CD14-positive monocyte (primary cell): ENCODE data around the gene NOTCH2NLA. TPM values are rescaled to one million over a fixed set of nuclear protein-coding genes. Genes with fewer than 3 reads are reported as not detected.
"Not testable (repeated sequence)": the region's sequence is repeated elsewhere in the genome, so short reads cannot be mapped to it uniquely, and the experiment has no call there.

Source experiments
- DNase-seq, 3 donors: peaks; one replicate each; pipeline ENCODE4 v3.0.0-alpha.2; 2011 to 2022
- H2AFZ ChIP-seq: 2 replicates; pipeline ENCODE4 v1.6.0; 2012; ENCODE audit warnings: mild to moderate bottlenecking, low read depth, low read length, inconsistent platforms; ENCODE audit not compliant: insufficient read depth, poor library complexity, severe bottlenecking
- H3K27ac ChIP-seq, 2 donors: 1 replicate in 1 of 2; 2 replicates in 1 of 2; pipeline ENCODE4 v1.5.1; 2012 to 2013; ENCODE audit warnings: low read length in 2 of 2, control low read depth in 1 of 2, inconsistent platforms in 1 of 2, low read depth in 1 of 2, mild to moderate bottlenecking in 1 of 2
- H3K27me3 ChIP-seq, 2 donors: one replicate each; pipeline versions ENCODE4 v1.6.0 to v1.6.1; 2011 to 2013; ENCODE audit warnings: low read length in 2 of 2; ENCODE audit not compliant: control insufficient read depth in 2 of 2, insufficient read depth in 2 of 2
- H3K36me3 ChIP-seq, 2 donors: replicated peaks in 1 of 2; 1 replicate in 1 of 2; 2 replicates in 1 of 2; pipeline versions ENCODE4 v1.5.1 to v1.6.1; 2012 to 2013; ENCODE audit warnings: low read length in 2 of 2, control low read depth in 1 of 2, inconsistent platforms in 1 of 2, mild to moderate bottlenecking in 1 of 2; ENCODE audit not compliant: insufficient read depth in 2 of 2, control insufficient read depth in 1 of 2
- H3K4me1 ChIP-seq, 2 donors: 1 replicate in 1 of 2; 2 replicates in 1 of 2; pipeline versions ENCODE4 v1.5.1 to v1.6.1; 2012 to 2013; ENCODE audit warnings: low read length in 2 of 2, control low read depth in 1 of 2, inconsistent platforms in 1 of 2, mild to moderate bottlenecking in 1 of 2, moderate library complexity in 1 of 2; ENCODE audit not compliant: insufficient read depth in 2 of 2, control insufficient read depth in 1 of 2
- H3K4me2 ChIP-seq: replicated peaks from 2 replicates; pipeline ENCODE3; 2012; ENCODE audit warnings: low read length, moderate library complexity, mild to moderate bottlenecking; ENCODE audit not compliant: poor library complexity, severe bottlenecking; ENCODE audit errors: extremely low read depth
- H3K4me3 ChIP-seq, 3 experiments: fragments of 200-600 bp in 1 of 3; sonication (generic) in 1 of 3; replicated peaks in 1 of 3; 1 replicate in 2 of 3; 2 replicates in 1 of 3; pipeline ENCODE4 v1.5.1; 2011 to 2013; ENCODE audit warnings: low read length in 3 of 3, mild to moderate bottlenecking in 3 of 3, control low read depth in 2 of 3, low read depth in 2 of 3, inconsistent platforms in 1 of 3, moderate library complexity in 1 of 3
- H3K79me2 ChIP-seq: 2 replicates; pipeline ENCODE4 v1.6.0; 2012; ENCODE audit warnings: mild to moderate bottlenecking, control low read depth, inconsistent platforms, low read length, moderate library complexity; ENCODE audit not compliant: insufficient read depth
- H3K9ac ChIP-seq: 2 replicates; pipeline ENCODE4 v1.6.0; 2017; ENCODE audit warnings: low read length, mild to moderate bottlenecking; ENCODE audit not compliant: insufficient read depth, poor library complexity, severe bottlenecking
- H3K9me3 ChIP-seq, 2 donors: replicated peaks in 1 of 2; 1 replicate in 1 of 2; 2 replicates in 1 of 2; pipeline versions ENCODE4 v1.5.1 to v1.6.1; 2012 to 2013; ENCODE audit warnings: low read length in 2 of 2, control low read depth in 1 of 2; ENCODE audit not compliant: control insufficient read depth in 1 of 2, insufficient read depth in 1 of 2
- H4K20me1 ChIP-seq: 2 replicates; pipeline ENCODE4 v1.6.0; 2012; ENCODE audit warnings: mild to moderate bottlenecking, low read length, control low read depth, moderate library complexity; ENCODE audit not compliant: insufficient read depth
- H3K27ac Mint-ChIP-seq, 7 donors: one replicate each; pipeline ENCODE4 v1.8.0; 2020; ENCODE audit warnings: mild to moderate bottlenecking in 7 of 7, mixed read lengths in 7 of 7, moderate library complexity in 6 of 7, inconsistent platforms in 2 of 7
- H3K27me3 Mint-ChIP-seq, 3 donors: one replicate each; pipeline ENCODE4 v1.8.0; 2021 to 2022; ENCODE audit warnings: low read depth in 3 of 3, mild to moderate bottlenecking in 3 of 3, mixed read lengths in 3 of 3, moderate library complexity in 3 of 3, inconsistent platforms in 1 of 3
- H3K36me3 Mint-ChIP-seq, 2 donors: one replicate each; pipeline ENCODE4 v1.8.0; 2020; ENCODE audit warnings: mixed read lengths in 2 of 2, inconsistent platforms in 1 of 2, mild to moderate bottlenecking in 1 of 2
- H3K4me1 Mint-ChIP-seq: one replicate; pipeline ENCODE4 v1.8.0; 2020; ENCODE audit warnings: mild to moderate bottlenecking, mixed read lengths
- H3K4me3 Mint-ChIP-seq, 2 donors: one replicate each; pipeline ENCODE4 v1.8.0; 2020; ENCODE audit warnings: mild to moderate bottlenecking in 2 of 2, mixed read lengths in 2 of 2, moderate library complexity in 1 of 2
- H3K9me3 Mint-ChIP-seq, 7 donors: one replicate each; pipeline ENCODE4 v1.8.0; 2020 to 2022; ENCODE audit warnings: mixed read lengths in 7 of 7, mild to moderate bottlenecking in 6 of 7, moderate library complexity in 6 of 7, inconsistent platforms in 2 of 7
- WGBS: methylation state at CpG from one replicate; pipeline ENCODE4 v1.1.5; 2013; ENCODE audit warnings: missing lambda C conversion rate; ENCODE audit not compliant: insufficient coverage; 5-methylcytosine and 5-hydroxymethylcytosine counted together
- intact Hi-C, 2 donors: fragments of 100-400 bp; cut with micrococcal nuclease; formaldehyde crosslinking; loops; one replicate each; pipeline versions ENCODE4 v1.15.0 to v1.15.1; 2023
- polyA plus RNA-seq, 3 donors: library from polyadenylated mRNA; depleted of rRNA in 1 of 3; unstranded in 2 of 3; stranded (reverse) in 1 of 3; fragments of 300-500 nt in 2 of 3; fragments of >200 nt in 1 of 3; fragmentation: Illumina TruSeq in 2 of 3; gene quantifications; 1 replicate in 2 of 3; 2 replicates in 1 of 3; pipeline ENCODE4 v1.2.3, GENCODE V29; 2012 to 2021

The NOTCH2NLA gene
- polyA plus RNA-seq, 3 donors: 40.4 to 58.0 (median 57.6) TPM

GRCh38 chr1:146236626-146237025, 7.8 kb upstream of the NOTCH2NLA start:
- H4K20me1 ChIP-seq, H3K4me1 ChIP-seq, H3K9me3 ChIP-seq, H3K9me3 Mint-ChIP-seq, H3K4me3 ChIP-seq, H3K27me3 Mint-ChIP-seq, DNase-seq, H2AFZ ChIP-seq, intact Hi-C loops, H3K4me3 Mint-ChIP-seq, H3K4me1 Mint-ChIP-seq, H3K79me2 ChIP-seq, H3K36me3 Mint-ChIP-seq, H3K27ac ChIP-seq, H3K27me3 ChIP-seq, H3K9ac ChIP-seq, H3K27ac Mint-ChIP-seq, H3K4me2 ChIP-seq, H3K36me3 ChIP-seq: not testable (repeated sequence)
- WGBS: no CpG with 5 or more reads among the region's 2 CpGs

DNA sequence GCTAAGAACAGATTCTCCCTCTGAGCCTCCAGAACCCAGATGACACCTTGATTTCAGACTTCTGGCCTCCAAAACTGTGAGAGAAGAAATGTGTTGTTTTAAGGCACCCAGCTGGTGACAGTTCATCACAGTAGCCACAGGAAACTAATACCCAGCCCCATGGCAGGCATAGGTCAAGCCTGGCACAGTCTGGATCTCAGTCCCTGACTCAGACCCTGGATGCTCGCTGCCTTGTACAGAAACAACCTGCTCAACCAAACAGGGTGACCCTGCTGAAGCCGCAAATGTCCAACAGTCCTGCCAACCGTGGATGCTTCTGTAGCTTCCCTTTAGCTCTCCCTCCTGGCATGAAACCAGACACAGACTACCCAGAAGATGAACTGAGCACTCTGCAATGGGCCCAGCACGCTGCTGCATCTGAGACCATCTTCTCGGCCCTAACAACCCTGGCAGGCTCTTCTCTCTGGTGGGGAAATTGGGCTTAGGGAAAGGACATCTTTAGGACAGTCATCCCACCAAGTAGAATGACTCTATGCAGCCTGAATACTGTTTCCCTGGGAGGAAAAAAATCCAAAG, 7.3 kb upstream of the NOTCH2NLA start:
- DNase-seq, H3K4me3 ChIP-seq, H3K27ac Mint-ChIP-seq, H3K9me3 Mint-ChIP-seq, H3K27me3 Mint-ChIP-seq, H3K36me3 ChIP-seq, H3K4me1 ChIP-seq, H3K27ac ChIP-seq, H3K36me3 Mint-ChIP-seq, H3K9ac ChIP-seq, H3K4me3 Mint-ChIP-seq, H3K4me1 Mint-ChIP-seq, intact Hi-C loops, H3K9me3 ChIP-seq, H3K79me2 ChIP-seq, H4K20me1 ChIP-seq, H3K27me3 ChIP-seq, H2AFZ ChIP-seq, H3K4me2 ChIP-seq: not testable (repeated sequence)
- WGBS: no CpG with 5 or more reads among the region's 5 CpGs

DNA sequence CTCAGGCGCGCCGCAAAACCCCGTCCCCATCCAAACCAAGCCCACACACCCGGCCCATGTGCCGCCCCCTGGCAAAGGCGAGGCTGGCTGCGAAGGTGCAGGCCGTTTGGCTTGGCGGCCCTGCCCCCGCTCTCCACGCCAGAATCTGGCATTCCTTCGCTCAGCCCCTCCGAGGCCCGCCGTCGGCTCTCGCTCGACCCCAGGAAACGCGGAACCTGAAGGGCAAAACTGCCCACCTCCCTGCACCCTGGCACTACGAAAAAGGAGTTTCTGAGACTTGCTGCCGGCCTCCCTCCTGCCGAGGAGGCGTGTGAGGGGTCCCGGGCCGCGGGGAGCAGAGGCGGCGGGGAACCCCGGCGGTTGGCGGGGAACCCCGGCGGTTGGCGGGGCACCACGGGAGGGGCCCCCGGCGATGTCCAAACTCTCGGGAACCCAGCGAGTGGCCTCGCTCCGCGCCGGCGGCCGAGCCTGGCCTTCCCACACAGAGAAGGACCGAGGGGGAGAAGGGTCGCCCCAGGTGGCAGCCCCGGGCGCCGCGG, 608 bp downstream of the NOTCH2NLA start:
- no CpG with 5 or more reads among the region's 53 CpGs for WGBS
- H3K4me2 ChIP-seq: not testable (repeated sequence)

GRCh38 chr1:146174531-146174930, 54.3 kb downstream of the NOTCH2NLA start:
- H3K9ac ChIP-seq, H3K4me1 ChIP-seq, H3K4me3 ChIP-seq, H3K27me3 ChIP-seq, H3K36me3 Mint-ChIP-seq, H3K9me3 Mint-ChIP-seq, H3K4me1 Mint-ChIP-seq, H3K36me3 ChIP-seq, intact Hi-C loops, H3K27ac ChIP-seq, H4K20me1 ChIP-seq, H2AFZ ChIP-seq, H3K4me2 ChIP-seq, H3K9me3 ChIP-seq, DNase-seq, H3K27me3 Mint-ChIP-seq: not testable (repeated sequence)
- peak overlapping the region in 1 of 2 donors; percentile 51 for H3K4me3 Mint-ChIP-seq
- WGBS: no CpG with 5 or more reads among the region's 5 CpGs
- H3K27ac Mint-ChIP-seq: peak overlapping the region in 4 of 7 donors; percentile 64 to 88 (median 76)
- peaks cover 11% of the 10 kb centered on the region for H3K79me2 ChIP-seq

More for the DNA sequence above, 608 bp downstream of the NOTCH2NLA start:
- H3K4me1 ChIP-seq, H3K27me3 Mint-ChIP-seq, H3K79me2 ChIP-seq, H2AFZ ChIP-seq, DNase-seq, H3K36me3 Mint-ChIP-seq, H3K27me3 ChIP-seq, H3K36me3 ChIP-seq, H3K9me3 ChIP-seq, intact Hi-C loops, H3K4me1 Mint-ChIP-seq, H4K20me1 ChIP-seq, H3K9me3 Mint-ChIP-seq: not testable (repeated sequence)
- Histone ChIP-seq H3K27ac (peak overlapping the region; percentile 25 to 65), H3K4me3 (peak overlapping the region; percentile 43 to 69 (median 66)), H3K9ac (peak overlapping the region; percentile 66)
- Mint-ChIP-seq H3K27ac (peak overlapping the region in 4 of 7 donors; percentile 50 to 88 (median 62)), H3K4me3 (peak overlapping the region; percentile 75 to 88)
